NCI-H2227 (cell line): ENCODE data around the gene HOXD12.

ENCODE experiments used
- DNase-seq: peaks from one replicate; lab custom pipeline; 2025; ENCODE audit not compliant: unreplicated experiment; lab: John Stamatoyannopoulos, UW

HOXD12 gene

DNA sequence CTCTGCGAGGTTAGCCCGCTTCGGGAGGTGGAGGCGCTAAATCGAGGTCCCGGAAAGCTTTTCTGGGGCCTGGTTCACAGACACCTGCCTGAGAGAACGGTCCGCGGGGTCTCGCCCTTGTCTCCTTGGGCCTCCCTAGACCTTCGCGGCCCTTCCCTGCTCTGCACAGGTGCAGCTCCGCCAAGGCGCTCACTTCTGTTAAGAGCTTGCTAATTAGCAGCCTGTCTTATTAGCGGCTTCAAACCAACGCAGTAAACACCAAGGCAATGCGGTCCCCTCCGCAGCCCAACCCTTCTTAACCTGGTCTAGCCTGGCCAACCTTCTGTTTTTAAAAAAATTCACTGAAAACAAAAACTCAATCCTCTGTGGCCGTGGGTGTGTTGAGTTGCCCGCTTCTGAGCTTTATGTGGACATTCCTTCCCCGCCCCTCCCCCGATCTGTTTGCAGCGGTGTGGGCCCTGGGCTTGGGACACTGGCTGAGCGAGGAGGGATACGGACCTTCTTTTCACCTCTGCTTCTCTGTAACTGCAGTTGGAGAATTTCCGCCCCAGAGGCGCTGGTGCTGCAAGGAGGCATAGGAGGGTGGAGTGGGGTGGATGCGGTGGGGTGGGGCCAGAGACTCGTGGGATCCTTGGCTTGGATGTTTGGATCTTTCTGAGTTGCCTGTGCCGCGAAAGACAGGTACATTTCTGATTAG, 48.4 kb downstream of the HOXD12 start:
- DNase-seq, result no peak

DNA sequence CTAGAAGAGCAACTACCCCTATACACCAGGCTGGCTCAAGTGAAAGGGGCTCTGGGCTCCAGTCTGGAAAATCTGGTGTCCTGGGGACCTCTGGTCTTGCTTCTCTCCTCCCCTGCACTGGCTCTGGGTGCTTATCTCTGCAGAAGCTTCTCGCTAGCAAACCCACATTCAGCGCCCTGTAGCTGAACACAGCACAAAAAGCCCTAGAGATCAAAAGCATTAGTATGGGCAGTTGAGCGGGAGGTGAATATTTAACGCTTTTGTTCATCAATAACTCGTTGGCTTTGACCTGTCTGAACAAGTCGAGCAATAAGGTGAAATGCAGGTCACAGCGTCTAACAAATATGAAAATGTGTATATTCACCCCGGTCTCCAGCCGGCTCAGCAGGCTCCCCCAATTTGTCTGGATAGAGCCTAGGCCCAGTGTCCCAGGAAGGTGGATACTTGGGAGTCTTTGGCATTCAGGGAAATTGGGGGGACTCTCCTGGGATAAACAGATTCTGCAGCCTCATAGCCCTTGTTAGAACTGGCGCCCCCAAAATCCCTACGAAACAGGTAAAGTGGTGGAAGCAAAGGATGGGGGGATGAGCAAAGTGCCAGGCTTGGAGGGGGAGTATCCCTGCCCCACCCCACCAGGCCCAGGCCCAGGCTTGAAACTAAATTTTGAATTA, 49.3 kb downstream of the HOXD12 start:
- DNase-seq, result no peak

DNA sequence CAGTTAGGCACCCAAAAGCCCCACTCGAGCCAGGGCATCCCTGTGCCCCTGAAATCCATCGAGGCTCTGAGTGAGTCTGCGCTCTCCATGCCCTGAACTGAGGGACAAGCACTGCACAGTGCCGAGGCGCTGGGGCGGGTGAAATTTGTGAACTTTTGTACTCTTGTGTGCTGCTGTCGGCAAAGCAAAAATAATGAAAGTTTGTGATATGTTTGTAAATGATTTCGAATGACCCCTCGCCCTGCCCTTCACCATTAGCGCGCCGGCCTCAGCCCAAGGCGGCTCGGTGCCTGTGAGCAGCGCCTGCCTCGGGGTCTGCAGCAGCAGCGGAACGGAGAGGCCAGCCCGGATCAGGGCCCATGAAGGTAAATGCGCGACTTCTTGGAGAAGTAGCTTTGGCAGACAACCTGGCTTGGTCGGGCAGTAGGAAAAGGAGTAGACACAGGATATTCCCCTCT, 49.9 kb downstream of the HOXD12 start:
- no peak for DNase-seq

DNA sequence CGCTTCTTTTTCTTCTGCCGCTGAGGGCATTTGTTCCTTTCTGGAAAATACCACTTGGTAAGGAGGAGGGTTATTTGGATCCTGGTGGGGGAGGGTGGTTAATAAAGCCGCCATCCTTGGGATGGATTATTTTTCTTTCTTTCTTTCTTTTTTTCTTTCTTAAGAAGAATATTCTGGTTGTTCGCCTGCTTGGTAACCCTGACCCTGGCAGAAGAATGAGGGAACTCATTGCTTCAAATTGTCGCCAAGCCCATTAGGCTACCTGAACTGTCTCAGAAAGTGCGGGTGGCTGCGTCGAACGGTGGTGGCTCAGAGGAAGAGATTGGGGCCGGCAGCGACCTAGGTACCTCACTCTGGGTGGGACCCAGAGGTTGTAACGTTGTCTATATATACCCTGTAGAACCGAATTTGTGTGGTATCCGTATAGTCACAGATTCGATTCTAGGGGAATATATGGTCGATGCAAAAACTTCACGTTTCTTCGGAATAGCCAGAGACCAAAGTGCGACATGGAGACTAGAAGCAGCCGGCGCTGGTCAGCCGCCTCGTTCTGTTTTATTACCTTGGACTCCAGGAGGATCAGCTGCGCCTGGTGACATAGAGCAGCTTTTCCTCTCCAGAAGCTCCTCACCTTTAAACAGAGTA, 50.5 kb downstream of the HOXD12 start:
- no peak for DNase-seq

DNA sequence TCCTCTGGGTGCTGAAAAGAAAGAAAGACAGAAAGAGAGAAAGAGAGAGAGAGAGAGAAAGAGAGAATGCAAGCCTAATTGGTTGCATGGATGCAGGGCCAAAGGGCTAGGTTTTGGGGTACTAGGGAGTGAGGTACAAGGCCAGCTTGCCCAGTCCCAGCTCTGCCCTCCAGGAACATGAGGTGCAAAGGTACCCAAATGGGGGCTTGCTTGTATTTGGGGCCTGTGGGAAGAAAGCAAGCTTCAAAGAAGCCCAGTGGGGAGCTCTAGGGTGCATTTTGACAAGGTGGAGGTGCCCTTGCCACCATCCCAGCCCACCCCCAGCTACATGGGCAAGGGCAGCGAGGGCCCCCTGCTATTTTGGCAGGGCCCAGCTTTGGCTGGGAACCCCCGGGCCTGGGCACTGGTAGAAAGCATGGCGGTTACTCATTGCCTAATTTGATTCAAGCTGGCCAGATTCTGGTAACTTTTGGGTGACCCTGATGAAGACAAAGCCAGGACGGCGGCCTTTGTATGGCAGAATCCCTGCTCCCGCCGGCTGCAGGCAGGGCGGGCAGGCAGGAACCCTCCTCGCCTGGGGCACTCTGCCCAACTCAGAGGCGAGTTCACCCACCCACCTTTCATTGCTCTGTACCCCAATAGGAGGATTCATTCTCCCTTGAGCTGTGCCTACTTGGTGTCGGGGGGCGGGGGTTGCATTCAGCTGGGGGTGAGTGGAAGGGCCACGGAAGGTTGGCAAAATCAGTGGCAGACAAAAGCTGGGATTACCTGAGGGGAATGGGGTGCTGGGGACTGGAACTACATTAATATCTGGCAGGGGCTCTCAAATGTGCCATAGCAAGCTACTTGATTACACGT, 51.2 kb downstream of the HOXD12 start:
- DNase-seq, result no peak

DNA sequence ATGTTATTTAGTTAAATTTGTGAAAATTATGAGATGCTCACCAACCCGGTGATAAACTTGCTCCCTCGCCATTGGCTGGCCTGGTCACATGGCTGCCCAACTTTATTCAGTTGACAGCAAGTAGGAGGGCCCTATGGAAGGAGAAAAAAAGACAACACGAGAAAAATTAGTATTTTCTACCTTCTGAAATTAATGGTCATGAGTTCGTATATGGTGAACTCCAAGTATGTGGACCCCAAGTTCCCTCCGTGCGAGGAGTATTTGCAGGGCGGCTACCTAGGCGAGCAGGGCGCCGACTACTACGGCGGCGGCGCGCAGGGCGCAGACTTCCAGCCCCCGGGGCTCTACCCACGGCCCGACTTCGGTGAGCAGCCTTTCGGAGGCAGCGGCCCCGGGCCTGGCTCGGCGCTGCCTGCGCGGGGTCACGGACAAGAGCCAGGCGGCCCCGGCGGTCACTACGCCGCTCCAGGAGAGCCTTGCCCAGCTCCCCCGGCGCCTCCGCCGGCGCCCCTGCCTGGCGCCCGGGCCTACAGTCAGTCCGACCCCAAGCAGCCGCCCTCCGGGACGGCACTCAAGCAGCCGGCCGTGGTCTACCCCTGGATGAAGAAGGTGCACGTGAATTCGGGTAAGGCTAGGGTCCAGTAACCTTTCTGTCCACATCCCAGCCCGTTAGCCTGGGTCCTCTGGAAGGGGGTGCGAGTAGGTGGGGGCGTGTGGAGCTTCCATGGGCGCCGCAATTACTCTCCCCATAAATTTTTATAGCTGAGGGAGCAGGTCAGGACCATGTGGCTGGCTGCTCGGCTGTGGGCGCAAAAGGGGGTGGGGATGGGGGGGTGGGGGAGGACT, 52.1 kb downstream of the HOXD12 start, which contains the start of gene HOXD4:
TSS of gene HOXD4 (plus strand) at position 109 of the 846 bp plus-strand sequence. CDS start at position 193, 84 bp downstream.
- no peak for DNase-seq
